Stimulated activated CD4-positive, alpha-beta T cell treated with anti-CD3 and anti-CD28 coated beads, Interleukin-1b, Interleukin-23, amount 100 ng/mL, for 24 hours (primary cell): ENCODE measurements around the gene PPM1N.
"Not testable (repeated sequence)": the region's sequence is repeated elsewhere in the genome, so short reads cannot be mapped to it uniquely, and the experiment has no call there.

Experiments
- DNase-seq, 4 experiments: peaks; one replicate each; pipeline ENCODE4 v3.0.0-alpha.2; 2020; ENCODE audit warnings: low read depth in 4 of 4, low spot score in 1 of 4

PPM1N gene

DNA sequence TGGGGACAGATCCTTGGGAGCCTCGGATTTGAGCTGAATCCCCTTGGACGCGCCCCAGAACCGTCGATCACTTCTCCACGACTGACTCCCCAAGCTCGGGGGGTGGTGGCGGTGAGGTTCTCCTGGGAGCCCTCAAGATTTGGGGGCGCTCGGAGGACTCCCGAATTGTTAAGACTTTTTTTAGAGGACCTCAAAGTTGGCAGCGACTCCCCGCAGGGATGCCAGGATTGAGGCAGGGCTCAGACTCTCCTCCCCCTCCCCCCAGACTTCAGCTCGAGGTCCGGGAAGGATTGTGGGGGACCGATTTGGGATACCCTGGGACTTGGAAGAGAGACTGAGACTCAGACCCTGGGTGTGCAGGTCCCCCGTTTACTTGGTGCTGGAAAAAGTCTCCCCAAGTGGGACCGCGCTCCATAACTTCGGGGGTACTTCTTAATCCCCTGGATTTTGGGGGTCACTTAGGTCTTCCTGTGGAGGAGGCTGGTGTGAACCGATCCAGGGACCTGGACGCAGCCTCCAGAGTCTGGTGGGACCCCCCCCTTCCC, 9.7 kb downstream of the PPM1N start:
- DNase-seq = no peak

DNA sequence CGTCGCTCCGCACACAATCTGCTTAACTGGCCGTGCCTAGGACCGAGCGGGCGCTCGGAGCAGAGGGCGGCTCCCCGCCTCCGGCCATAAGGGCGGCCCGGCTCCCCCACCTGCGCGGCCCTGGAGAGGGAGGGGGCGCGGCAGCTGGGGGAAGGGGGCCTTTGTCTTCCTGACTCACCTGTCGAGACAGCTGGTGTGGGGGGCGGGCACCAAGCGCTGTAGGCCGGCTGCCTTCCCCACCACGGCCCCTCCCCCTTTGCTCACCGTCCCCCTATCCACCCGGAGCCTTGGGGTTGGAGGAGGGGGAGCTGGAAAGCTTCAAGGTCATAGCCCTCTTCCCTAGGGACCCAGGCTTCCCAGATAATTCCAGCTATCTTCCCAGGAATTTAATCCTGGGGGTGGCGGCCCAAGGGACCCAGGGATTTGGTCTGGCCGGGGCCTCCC, 10.2 kb downstream of the PPM1N start:
- DNase-seq = peak in 1 of 4 experiments; percentile 52

DNA sequence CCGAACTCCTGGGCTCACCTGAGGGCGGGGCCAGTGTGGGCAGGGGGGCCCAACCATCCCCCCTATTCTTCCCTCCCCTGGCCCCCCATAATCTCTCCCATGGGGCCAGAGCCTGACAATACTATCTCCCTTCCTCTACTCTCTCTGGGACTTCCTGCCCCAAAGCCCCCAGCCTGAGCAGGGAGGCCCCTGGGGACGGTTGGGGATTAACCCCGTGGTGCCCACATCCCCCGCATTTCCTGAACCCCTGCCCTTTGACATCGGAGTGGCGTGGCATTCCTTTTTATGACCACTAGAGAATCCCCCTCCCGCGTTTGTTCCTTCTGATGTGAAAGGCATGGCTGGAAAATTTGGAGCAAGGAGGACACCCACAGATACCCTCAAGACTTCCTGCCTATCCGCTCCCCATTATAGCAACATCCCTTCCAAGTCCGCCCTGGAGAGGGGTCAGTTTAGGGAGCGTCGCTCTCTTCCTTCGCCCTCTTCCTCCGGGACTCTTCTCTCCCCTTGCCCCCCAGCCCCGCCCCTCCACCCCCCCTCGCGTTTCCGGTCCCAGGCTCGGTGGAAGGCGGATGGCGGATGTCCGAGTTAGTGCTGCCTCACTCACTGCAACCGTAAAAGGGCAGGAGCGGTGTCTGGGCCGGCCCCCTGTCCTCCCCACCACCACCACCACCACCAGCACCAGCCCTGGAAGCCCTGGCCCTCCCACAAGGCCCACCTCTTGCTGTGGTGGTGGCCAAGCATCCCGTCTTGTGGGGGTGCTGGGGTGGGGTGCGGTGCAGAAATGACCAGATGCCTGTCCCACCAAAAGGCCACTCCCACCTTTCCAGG, 10.8 kb downstream of the PPM1N start:
- DNase-seq = peak in 1 of 4 experiments; percentile 38

DNA sequence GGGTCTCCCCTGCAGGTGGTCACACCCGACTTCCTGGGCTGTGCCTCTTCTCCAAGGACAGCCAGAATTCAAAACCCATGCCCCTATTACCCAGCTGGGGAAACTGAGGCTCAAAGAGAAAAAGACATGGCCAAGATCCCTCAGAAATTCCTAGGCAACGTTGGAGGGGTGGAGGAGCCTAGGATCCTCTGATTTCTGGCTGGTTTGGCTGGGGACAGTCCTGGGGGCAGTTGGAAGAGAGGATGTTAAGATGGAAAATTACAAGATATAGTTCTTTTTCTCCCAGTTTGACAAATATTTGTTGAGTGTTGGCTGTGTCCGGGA, 11.4 kb downstream of the PPM1N start:
- no peak for DNase-seq

DNA sequence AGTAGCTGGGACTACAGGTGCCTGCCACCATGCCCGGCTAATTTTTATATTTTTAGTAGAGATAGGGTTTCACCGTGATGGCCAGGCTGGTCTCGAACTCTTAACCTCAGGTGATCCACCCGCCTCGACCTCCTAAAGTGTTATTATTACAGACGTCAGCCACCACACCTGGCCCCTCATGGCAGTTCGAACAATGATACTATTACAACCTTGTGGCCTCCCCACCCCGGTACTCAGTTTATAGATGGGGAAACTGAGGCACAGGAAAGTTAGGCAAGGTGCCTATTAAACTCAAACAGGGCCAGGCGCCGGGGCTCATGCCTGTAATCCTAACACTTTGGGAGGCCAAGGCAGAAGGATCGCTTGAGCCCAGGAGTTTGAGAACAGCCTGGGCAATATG, 12.1 kb downstream of the PPM1N start:
- not testable (repeated sequence) for DNase-seq

DNA sequence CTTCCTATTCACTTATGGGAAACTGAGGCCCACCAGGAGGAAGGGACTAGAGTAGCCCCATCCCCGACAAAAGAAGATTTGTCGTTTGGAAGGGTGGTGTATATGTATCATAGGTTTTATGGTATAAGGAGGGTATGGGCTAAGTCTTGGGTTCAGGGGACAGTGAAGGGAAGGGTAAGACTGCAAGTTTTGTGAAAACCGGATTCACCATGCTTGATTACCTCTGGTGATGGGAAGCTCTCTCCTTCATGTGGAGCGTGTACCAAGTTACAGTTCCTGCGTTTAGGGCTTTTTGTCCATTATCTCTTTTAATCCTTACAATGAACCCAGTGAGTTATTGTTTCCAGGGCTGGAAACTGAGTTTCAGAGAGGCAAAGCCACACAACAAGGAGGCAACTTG, 12.8 kb downstream of the PPM1N start:
- no peak for DNase-seq

DNA sequence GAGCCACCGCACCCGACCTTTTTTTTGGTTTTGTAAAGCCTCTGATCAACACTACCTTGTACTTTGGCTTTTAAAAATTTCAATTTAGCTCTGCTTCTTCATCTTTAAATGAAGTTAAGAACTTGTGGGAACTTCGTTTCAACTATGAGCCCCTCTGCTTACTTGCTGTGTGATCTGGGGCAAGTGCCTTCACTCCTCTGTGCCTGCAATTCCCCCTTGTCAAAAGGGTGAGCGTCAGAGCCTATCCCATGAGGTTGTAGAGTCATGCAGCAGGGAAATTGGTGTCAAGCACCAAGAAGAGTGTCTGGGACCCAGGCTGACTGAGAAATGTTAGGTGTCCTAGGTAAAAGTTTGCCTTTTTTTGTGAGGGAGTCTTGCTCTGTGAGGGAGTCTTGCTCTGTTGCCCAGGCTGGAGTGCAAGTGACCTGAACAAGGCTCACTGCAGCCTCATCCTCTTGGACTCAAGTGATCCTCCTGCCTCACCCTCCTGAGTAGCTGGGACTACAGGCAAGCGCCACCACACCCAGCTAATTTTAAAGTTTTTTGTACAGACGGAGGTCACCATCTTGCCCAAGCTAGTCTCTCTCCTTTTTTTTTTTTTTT, 14.7 kb downstream of the PPM1N start:
- no peak for DNase-seq

GRCh38 chr19:45514376-45515051, 16.3 kb downstream of the PPM1N start:
- no peak for DNase-seq

DNA sequence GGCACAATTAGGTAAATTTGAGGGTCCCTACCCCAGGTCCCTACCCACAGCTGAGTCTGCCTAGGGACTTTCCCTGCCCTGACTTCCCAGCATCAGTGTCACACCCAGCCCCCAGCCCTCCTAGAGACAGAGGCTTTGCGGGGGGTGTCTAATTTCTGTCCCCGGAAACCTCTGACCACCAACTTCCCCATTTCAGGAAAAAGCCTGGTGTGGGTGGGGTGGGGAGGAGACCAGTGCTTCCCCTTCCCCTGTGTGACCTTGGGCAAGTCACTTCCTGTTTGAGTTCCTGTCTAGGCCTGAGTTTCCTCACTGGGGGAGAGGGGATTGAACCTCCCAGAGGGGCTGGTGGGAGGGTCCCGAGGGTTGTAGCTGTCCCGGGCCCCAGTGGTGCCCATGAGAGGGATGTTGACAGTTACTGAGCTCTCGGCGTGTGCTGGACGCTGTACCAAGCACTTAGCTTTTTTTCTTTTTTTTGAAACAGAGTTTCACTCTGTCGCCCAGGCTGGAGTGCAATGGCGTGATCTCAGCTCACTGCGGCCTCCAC, 16.9 kb downstream of the PPM1N start:
- peak in 1 of 4 experiments; percentile 31 for DNase-seq

- peak in 1 of 4 experiments; percentile 18 for DNase-seq
These were observed 17.7 kb downstream of the PPM1N start for GRCh38 chr19:45515807-45516401.

DNA sequence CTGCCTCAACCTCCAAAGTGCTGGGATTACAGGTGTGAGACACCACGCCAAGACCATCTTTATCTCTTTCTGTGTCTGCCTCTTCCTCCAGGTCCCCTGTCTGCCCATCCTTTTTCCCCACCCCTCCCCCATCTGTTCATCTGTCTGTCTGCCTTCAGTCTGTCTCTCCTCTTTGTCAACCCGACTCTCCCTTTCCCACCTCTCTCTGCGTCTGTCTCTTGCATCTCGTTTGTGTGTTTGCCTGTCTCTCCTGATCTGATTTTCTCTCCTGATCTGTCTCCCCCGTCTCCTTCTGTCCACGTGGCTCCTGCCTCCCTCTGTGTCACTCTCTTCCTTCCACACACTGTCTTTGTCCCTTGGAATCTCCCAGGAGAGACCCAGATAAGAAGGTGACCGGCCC, 19.0 kb downstream of the PPM1N start:
- no peak for DNase-seq

DNA sequence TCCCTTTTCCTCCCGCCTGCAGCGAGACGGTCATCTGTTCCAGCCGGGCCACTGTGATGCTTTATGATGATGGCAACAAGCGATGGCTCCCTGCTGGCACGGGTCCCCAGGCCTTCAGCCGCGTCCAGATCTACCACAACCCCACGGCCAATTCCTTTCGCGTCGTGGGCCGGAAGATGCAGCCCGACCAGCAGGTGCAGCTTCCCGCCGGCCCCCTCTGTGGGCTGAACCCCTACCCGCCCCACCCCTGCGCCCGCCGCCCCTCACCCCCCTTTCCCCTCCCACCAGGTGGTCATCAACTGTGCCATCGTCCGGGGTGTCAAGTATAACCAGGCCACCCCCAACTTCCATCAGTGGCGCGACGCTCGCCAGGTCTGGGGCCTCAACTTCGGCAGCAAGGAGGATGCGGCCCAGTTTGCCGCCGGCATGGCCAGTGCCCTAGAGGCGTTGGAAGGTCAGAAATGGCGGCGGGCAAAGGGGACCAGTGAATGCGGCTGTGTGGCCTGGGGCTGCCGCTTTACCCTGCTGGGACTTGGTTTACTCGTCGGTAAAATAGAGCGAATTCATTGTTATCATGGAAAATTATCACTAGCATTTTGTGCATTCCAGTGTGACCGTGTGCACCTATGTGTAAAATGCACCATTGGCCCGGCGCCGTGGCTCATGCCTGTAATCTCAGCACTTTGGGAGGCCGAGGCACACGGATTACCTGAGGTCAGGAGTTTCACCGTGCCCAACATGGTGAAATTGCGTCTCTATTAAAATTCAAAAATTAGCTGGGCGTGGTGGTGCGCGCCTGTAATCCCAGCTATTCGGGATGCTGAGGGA, 19.6 kb downstream of the PPM1N start:
- DNase-seq = no peak

DNA sequence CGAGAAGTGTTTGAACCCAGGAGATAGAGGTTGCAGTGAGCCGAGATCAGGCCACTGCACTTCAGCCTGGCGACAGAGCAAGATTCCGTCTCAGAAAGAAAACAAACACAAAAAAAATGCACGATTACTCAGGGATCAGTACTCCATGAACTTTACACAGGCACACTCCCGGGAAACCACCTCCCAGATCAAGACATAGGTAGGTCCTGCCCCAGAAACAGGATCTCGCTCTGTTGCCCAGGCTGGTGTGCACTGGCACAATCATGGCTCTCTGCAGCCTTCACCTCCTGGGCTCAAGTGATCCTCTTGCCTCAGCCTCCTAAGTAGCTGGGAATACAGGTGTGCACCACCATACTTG, 20.2 kb downstream of the PPM1N start:
- no peak for DNase-seq

- no peak for DNase-seq
These were observed 24.0 kb downstream of the PPM1N start for GRCh38 chr19:45522010-45522941.

GRCh38 chr19:45523642-45524256, 25.5 kb downstream of the PPM1N start:
- DNase-seq = peak; percentile 41 to 55 (median 48)

DNA sequence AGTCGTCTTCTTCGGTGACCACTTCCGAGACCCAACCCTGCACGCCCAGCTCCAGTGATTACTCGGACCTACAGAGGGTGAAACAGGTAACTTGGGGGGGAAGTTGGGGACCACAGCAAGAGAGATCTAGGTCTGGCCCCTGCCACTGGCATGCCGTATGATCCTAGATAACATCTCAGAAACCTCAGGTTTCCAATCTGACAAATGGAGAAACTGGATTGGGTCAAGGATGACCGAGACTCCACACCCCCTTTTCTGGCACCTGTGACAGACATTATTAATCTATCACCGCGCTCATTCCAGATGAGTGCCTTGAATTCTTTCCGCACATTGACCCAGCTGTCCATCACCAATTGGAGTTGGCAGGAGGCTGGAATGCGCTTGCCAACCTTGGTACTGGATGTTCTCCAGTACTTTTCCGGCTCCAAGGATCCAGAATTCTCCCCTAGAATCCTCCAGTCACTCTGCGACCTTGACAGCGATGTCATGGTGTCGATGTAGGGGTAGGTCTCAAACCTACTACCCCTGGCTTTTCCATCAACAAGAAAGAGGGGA, 26.4 kb downstream of the PPM1N start:
- DNase-seq = no peak

DNA sequence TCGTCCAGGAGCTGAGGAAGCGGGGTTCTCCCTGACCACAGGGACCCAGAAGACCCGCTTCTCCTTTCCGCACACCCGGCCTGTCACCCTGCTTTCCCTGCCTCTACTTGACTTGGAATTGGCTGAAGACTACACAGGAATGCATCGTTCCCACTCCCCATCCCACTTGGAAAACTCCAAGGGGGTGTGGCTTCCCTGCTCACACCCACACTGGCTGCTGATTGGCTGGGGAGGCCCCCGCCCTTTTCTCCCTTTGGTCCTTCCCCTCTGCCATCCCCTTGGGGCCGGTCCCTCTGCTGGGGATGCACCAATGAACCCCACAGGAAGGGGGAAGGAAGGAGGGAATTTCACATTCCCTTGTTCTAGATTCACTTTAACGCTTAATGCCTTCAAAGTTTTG, 27.9 kb downstream of the PPM1N start:
- DNase-seq = no peak

GRCh38 chr19:45526971-45527370, 28.7 kb downstream of the PPM1N start:
- no peak for DNase-seq

DNA sequence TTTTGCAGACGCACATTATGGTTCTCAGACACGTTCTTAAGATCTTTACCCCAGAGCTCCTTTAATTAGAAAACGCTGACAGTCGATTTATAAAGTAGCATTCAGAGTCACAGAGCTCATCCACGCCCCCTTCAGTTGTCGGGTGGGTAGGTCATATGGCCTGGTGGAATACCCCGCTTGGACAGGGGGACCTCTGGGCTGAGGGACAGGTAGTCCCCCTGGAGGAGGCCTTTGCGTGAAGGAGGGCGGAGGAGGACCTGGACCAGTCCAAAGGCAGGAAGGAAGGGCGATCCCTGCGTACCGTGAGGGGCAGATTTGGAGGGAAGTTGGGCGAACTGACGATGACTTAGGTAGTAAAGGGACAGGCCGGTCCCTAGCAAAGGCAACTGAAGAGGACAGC, 29.5 kb downstream of the PPM1N start:
- DNase-seq = no peak
